ENCODE data around the gene BRICD5.
A peak's percentile ranks its signal among the peaks of the same experiment; 100 is the strongest.

The BRICD5 gene

DNA sequence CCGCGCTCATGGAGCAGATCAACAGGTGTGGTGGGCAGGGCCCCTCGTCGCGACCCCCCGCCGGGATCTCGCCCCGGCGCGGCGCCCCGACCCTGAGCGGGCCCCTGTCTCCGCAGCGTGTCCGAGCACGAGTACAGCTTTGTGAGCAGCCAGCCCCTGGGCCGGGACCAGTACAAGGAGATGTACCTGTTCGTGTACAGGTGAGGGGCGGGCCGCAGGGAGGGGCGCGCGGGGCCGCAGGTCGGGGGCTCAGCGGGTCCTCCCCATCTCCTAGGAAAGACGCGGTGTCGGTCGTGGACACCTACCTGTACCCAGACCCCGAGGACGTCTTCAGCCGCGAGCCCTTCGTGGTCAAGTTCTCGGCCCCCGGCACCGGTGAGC lies 26.4 kb upstream of the BRICD5 start:
- DNase-seq: no peak

DNA sequence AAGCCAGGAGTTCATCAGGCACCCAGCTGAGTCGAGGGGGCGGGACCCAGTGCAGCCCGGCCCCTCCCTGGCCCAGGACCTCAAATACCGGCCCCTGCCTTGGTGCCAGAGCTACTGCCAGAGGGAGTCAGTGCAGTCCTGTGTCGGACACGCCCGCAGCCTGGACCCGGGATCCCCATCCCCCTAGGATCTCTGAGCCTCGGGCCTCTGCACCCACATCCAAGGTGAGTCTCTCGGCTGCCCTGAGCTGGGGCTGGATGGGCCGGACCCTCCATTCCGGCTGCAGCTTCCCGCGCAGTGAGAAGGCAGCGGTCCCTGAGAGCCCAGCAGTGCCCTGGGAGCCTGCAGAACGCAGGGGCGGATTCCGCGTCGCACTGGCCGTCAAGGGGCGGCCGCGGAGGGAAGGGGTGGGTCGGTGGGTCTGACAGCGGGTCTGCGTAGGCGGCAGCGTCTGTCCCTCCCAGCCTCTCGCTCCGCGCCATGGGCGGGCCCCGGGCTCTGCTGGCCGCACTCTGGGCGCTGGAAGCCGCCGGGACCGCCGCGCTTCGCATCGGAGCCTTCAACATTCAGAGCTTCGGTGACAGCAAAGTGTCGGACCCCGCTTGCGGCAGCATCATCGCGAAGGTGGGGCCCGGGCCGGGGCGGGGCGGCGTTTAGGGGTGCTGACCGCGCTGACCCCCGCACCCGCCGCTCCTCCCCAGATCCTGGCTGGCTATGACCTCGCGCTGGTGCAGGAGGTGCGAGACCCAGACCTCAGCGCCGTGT lies 25.9 kb upstream of the BRICD5 start, which contains the start of gene DNASE1L2:
Gene DNASE1L2, plus strand, starts transcription at position 108 of the 765 bp plus-strand sequence. Its CDS starts 373 bp downstream, at position 481.
- DNase-seq: no peak

DNA sequence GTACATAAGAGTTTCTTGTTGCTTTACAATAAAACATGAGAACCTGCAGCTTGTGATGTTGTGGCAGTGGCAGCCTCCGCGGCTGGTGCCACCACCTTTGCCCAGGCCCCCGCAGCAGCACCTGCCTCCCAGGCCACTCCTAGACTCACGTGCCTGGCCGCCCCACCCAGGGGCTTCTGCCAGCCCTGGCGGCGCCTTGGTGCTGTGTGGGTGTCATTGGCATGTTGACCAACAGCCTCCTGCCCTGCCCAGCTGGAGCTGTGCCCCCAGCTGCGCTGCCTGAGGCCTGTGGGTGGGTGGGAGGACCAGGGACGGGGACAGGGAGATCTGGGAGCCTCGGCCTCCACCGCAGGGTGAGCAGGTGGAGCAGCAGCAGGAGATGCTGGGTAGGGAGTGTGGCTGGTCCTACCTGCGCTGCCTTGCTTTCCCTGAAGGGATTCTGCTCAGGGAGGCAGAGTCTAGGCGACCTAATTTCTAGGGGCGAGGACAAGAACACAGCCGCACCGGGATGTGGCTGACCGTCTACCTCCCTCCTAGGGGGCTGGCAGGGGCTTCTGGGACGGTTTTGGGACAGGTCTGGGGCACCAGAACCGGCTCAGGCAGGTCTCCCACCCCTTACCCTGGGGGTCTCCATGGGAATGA lies 25.2 kb upstream of the BRICD5 start:
- no peak for DNase-seq

DNA sequence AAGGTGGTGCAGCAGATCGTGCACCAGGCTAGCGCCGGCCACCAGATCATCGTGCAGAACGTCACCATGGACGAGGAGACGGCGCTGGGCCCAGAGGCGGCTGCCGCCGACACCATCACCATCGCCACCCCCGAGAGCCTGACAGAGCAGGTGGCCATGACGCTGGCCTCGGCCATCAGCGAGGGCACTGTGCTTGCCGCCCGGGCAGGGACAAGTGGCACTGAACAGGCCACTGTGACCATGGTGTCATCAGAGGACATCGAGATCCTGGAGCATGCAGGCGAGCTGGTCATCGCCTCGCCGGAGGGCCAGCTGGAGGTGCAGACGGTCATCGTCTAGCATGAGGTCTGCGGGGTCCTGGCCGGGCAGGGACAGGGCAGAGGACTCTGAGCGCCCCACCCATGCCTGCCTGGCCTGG lies 24.6 kb upstream of the BRICD5 start:
- no peak for DNase-seq

DNA sequence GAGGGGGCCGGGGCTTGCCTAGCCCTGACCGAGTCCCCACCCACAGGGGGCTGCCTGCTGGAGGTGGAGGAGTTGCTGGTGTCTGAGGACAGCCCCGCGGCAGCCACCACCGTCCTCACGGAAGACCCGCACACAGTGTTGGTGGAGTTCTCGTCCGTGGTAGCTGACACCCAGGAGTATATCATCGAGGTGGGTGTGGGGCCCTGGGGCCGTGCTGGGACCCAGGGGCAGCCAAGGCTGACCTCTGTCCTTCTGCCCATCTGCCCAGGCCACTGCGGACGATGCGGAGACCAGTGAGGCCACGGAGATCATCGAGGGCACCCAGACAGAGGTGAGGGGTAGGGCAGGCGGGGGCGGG lies 24.1 kb upstream of the BRICD5 start:
- no peak for DNase-seq

DNA sequence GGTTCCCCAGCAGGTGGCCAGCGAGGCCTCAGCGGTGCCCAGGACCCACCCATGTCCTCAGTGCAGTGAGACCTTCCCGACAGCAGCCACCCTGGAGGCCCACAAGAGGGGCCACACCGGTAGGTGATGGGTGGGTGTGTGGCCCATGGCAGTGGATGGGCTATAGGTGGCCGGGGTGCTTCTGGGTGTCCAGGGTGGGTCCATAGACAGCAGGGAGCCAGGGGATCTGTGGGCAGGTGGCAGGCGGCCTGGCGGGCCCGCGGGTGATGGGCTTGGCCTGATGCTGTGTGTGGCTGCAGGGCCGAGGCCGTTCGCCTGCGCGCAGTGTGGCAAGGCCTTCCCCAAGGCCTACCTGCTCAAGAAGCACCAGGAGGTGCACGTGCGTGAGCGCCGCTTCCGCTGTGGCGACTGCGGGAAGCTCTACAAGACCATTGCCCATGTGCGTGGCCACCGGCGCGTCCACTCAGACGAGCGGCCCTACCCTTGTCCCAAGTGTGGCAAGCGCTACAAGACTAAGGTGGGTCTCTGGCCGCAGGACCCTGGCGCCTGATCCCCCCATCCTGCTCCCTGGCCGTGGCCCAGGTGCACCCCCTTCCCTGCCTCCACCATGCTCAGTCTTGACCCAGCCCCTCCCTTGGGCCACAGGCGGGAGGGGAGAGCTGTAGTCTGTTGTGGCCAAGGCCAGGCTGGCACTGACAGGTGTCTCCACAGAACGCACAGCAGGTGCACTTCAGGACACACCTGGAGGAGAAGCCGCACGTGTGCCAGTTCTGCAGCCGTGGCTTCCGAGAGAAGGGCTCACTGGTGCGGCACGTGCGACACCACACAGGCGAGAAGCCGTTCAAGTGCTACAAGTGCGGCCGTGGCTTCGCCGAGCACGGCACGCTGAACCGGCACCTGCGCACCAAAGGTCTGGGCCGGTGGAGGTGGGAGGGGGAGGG lies 23.5 kb upstream of the BRICD5 start:
- DNase-seq: no peak

DNA sequence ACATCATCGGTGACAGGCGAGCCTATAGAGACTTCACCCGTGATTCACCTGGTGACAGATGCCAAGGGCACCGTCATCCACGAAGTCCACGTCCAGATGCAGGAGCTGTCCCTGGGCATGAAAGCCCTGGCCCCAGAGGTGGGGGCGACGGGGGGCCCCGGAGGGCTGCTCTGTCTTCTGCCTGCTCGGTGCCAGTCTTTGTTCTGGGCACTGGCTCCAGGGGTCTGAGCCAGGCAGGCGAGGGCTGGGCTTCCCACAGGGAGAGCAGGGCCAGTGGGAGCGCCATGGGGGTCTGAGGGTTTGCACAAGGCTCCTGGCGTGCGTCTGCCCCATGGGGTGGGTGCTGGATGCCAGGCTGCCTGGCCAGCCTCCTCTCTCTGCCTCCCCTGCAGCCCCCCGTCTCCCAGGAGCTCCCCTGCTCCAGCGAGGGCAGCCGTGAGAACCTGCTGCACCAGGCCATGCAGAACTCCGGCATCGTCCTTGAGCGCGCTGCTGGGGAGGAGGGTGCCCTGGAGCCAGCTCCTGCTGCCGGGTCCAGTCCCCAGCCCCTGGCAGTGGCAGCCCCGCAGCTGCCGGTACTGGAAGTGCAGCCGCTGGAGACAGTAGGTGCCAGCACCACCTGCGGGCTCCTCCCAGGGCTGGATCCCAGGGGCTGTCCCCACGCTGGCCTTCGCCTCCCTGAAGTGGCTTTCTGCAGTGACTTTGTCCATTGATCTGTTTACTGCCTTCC lies 22.5 kb upstream of the BRICD5 start:
- DNase-seq: no peak

DNA sequence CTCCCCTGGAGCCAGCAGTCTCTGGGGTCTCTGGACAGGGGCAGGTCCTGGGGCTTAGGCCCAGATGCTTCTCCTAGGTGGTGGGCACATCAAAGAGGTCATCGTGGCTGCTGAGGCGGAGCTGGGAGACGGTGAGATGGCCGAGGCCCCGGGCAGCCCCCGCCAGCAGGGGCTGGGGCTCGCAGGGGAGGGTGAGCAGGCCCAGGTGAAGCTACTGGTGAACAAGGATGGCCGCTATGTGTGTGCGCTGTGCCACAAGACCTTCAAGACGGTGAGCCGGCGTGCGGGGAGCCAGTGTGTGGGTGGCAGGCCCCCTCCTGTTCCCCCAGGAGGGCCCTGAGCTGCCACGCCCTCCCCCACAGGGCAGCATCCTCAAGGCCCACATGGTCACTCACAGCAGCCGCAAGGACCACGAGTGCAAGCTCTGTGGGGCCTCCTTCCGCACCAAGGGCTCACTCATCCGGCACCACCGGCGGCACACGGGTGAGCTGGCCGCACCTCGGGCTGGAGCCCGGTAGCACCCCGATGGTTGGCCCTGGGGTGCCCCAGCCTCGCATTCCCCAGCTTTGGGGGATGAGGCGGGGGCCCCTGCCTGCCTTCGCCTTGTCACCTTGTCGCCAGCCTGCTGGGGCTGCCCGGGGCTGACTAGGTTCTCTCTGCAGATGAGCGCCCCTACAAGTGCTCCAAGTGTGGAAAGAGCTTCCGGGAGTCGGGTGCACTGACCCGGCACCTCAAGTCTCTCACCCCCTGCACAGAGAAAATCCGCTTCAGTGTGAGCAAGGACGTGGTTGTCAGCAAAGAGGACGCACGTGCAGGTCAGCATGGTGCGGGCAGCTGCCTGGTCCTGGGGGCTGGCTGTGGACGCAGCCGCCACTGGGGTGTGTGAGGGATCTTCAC lies 21.7 kb upstream of the BRICD5 start:
- no peak for DNase-seq

DNA sequence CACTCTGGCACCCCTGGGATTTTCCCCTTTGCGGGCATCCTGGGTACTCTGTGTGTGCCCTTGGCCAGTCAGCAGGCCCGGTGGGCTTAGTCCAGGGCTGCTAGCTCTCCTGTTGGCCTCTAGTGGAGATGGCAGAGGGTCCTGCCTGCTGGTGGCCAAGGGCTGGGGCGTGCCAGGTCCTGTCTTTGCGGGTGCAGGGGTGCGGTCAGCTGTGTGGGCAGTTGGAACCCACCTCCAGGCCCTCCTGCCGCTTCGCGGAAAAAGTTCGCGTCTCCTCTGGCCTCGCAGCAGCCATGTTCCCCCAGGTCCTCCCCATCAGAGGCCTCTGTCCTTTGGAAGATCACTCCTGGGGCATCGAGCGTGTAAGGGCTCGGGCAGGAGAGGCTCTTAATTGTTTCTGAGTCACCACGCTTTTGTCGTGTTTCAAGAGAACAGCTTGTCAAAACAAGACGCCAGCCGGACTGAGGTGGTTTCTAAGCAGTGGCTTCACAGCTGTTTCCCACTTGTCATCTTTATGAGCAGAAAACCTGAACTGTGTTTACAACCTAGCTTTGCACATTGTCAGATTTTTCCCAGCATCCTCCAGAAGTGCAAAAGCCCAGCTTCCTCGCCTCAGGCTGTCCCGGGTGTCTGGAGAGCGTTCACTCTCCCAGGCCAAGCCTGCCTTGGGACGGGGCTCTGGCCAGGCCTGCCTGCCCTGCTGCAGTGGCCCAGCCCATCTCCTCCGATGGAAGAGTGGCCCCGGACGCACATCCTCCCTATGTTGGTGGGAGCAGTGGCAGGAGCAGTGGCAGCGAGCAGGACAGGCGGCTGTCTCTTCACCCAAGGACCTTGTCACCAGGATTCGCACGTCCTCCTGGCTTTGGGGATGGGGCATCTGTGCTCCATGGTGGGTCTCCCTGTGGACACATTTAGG lies 20.6 kb upstream of the BRICD5 start:
- DNase-seq: no peak

DNA sequence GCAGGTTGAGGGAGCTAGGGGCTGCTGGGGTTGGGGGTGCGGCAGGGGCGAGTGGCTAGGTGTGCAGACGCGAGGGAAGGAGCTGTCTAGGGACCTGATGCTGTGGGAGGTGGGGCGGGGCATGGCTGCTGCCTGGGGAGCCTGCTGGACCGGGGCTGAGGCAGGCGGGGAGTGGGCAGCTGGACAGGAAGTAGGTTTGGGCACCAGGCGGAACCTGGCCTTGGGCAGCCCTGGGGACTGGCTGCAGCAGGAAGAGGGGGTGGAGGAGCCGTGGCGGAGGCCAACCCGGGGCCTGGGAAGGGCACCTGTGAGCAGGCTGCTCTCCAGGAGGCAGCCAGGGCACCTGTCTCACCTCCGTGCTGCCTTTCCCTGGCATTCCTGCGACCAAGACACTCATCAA lies 19.7 kb upstream of the BRICD5 start:
- no peak for DNase-seq

DNA sequence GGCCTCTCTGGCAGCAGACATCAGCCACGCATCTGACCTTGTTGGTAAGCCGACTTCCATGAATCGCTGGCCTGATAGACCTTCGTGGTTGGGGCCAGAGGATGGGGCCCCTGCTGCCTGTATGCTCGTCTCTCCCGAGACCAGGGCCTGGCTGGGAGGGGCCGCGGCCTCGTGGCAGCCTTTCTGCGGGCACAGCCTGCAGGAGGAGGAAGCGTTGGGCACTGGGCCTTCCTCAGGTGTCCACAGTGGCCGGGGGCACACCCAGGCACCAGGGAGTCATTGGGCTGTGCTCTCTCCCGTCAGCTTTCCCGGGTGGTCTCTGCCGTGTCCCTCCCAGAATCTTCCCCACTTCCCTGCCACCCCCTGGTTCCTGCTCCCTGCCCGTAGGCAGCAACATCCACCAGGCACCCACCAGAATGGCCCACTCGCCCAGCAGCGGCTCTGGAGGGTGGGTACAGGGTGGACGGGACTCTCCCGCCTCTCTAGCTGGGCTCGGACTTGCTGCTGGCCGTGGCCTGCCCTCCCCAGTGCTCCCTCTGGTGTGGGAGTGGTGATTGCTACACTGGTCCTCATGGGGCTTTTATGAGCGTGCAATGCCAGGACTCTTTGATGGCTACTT lies 19.1 kb upstream of the BRICD5 start:
- DNase-seq: no peak

DNA sequence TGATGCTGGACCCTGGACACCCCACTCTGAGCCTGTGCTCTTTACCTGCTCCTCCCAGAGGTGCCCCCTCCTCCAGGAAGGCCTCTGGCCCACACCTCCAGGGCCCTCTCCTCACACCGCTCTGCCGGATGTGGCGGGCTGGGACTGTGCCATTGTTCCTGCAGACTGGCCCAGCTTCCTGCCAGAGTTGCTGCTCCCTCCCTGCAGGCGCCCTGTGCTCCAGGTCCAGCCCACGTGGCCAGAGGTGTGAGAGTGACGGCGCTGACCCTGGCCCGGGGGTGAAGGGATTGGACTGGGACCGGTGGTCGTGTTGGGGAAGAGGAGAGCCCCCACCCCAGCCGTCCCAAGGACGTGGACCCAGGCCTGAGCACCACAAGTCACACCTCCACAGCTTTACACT lies 18.4 kb upstream of the BRICD5 start:
- no peak for DNase-seq

DNA sequence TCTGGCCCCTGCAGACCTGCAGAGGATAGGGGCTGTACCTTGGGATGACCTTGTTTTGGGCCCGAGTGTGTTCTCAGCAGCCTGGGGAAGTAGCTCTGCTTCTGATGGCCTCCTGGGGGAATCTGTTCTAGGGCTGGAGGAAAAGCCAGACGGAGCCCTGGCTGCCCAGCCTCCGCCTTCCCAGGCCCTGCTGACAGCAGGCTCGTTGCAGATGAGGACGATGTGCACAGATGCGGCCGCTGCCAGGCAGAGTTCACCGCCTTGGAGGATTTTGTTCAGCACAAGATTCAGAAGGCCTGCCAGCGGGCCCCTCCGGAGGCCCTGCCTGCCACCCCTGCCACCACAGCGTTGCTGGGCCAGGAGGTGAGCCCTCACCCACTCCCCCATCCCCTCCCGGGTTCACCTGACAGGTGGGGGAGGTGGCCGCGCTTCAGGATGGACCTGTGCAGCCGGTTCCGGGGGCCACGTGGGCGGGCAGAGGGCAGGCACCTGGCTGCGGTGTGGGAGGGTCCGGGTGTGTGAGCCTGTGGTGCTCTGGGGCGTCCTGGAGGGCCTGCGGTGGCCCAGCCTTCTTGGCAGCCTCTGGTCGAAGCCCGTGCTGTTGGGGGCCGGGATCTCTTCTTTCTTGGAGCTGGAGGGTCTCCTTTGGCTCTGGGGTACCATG lies 17.6 kb upstream of the BRICD5 start:
- no peak for DNase-seq

DNA sequence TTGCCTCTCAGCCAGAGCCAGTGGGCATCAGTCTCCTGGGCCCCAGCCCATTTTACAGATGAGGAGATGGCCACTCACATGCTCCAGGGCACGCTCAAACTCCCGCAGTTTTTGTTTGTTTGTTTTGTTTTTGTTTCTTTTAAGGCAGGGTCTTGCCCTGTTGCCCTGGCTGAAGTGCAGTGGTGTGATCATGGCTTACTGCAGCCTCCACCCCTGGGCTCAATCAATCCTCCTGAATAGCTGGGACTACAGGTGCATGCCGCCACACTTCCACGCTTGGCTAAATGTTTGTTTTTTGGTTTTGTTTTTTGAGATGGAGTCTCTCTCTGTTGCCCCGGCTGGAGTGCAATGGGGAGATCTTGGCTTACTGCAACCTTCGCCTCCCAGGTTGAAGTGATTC lies 16.3 kb upstream of the BRICD5 start:
- DNase-seq: no peak

DNA sequence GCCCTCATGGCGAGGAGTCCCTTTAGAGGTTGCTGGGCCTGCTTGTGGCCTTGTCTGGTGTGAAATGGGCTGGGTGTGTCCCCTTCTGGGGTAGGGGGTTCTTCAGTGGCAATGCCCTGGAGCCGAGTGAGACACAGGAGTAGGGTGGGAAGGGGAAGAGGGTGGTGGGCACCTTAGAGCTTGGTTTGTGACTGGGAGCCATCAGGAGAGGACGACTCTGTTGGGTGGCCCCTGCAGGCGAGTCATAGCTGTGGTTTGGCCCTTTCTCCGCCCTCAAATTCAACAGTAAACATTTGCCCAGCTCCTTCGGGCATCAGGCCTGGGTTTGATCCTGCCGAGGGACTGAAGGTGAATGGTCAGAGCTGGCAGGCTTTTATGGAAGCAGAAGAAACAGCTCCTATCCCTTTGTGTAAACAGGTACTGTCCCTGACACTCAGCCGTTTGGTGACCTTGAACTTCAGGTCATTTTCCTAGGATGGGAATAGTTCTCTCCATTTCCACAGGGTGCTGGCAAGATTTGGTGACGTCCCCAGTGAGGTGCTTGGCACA lies 15.7 kb upstream of the BRICD5 start:
- DNase-seq: no peak

DNA sequence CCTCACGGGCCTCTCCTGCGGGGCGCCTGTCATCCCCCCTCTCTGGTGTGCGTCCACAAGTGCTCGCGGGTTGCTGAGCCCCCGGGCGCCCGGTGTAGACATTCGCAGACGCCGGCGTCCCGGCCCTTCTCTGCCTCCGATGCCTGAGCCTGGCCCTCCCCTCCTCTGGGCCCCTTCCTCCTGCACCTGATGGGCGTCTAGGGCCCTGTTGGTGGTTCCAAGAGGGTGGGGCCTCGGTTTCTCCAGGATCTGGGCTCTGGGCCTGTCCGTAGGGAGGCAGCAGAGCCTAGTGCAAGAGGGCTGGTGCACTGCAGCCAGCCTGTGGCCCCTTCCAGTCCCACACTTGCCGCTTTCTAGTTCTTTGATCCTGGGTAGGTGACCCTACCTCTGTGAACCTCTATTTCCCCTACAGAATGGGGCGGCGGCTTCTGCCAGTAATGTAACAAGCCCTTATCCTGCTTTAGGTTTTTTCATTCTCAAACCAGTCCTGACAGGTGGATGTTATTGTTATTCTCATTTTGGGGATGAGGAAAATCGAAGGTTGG lies 13.4 kb upstream of the BRICD5 start:
- no peak for DNase-seq

DNA sequence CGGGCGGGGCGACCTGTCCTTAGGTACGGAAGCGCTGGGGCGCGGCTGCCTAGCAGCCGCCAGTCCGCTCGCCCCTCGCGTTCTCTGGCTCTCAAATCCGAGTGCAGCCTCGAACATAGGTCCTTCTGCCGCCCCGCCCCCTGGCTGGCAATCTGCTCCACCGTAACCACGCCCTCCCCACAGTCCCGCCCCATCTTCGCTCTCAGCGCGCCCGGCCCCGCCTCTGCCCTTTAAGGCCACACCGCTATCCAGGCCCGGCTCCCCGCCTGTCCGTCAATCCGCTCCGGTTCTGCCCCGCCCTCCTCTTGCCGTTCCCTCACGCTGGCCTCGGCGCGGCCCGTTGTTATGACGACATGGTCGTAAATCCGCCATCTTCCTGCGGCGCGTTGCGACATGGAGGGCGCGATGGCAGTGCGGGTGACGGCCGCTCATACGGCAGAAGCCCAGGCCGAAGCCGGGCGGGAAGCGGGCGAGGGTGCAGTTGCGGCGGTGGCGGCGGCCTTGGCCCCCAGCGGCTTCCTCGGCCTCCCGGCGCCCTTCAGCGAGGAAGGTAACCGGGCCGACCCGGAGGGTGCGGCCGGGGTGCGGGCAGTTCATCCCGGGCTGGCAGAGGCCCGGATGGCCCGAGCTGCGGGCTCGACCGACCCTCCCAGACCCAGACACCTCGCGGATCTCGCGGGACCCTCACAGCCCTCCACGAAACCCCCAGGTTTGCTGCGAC lies 12.7 kb upstream of the BRICD5 start, which contains the start of gene E4F1:
Gene E4F1, plus strand, starts transcription at position 371 of the 721 bp plus-strand sequence. Its CDS starts 23 bp downstream, at position 394.
- DNase-seq: peak; percentile 99

DNA sequence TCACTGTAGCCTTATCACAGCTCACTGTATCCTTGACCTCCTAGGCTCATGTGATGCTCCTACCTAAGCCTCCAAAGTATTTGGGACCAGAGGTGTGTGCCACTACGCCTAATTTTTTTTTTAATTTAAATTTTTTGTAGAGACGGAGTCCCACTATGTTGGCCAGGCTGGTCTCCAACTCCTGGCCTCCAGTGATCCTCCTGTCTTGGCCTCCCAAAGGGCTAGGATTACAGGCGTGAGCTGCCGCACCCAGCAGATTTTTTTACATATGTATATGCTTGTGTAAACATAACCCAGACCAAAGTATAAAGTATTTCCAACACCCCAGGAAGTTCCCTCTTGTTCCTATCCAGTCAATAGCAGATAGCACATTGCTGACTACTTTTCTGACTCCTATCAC lies 5.7 kb upstream of the BRICD5 start:
- no peak for DNase-seq

DNA sequence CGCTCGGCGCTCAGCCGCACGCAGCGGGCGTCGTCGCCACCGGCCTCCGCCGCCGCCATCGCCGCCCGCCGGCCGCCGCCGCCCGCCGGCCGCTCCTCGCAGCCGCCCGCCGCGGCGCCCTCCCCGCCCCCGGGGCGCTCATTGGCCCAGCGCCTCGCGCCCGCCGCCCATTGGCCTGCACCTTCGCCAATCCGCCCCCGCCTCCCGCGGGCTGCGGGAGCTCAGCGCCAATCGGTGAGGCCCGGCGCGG lies 4.0 kb upstream of the BRICD5 start, which contains the start of gene PGP:
Gene PGP, minus strand, starts transcription at position 122 of the 250 bp plus-strand sequence. Its CDS starts 63 bp downstream, at position 59.
- DNase-seq: no peak

All from NCI-H1436 (cell line).